AG09319 (cell line): ENCODE measurements around the gene CYB561.

Experiments
- DNase-seq: peaks from one replicate; pipeline ENCODE4 v3.0.0-alpha.2; 2010; ENCODE audit warnings: low read depth; ENCODE audit errors: extremely low read depth
- CTCF ChIP-seq: IDR thresholded peaks from 2 replicates; pipeline ENCODE4 v1.5.1; 2011; ENCODE audit warnings: low read depth, mild to moderate bottlenecking, inconsistent platforms, low read length, moderate library complexity

CYB561 gene

DNA sequence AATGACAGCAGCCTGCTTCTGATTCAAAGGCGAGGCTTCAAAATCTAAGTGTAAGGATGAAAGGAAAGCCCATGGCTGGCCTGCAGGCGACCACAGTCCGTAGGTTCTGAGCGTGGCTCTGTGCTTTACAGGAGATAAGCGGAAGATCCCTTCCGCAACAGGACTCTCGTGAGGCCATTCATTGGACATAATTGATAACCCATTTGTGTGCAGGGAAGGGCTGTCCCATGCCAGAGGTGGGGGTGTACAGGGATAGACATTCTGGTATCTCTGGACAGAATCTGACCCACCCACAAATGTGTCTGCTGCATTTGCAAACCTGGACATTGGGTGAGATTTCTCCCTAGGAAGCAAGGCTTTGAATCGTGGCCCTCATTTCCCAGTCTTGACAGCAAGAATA, 4.0 kb downstream of the CYB561 start:
- no peak for DNase-seq
- no peak for TF ChIP-seq CTCF

GRCh38 chr17:63441654-63442053, 4.5 kb downstream of the CYB561 start:
- no peak for DNase-seq
- no peak for TF ChIP-seq CTCF

DNA sequence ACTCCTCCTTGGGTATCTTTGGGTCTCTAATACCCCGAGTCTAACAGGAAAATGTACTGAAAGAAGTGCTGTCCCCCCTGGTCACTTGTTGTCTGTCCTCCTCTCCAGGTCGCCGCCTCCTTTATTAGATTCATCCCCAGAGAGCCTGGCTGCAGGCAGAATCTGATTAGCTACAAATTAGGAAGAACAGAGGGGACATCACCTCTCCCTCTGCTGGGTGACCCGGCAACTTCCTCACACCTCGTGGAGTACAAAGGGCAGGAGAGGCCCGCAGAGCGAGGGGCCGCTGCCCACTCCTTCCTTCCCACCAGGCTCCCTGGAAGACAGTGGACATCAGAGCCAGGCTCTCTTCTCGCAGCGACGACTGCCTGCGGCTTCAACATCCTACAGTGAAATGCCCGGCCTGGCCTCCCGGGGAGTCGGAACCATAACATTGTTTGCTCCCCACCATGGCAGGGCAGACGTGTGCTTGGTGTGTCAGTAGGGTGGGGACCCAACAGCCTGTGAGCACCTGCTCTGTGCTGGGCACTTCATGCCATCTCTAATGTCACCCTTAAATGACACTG, 5.3 kb downstream of the CYB561 start:
- DNase-seq: no peak
- TF ChIP-seq CTCF: no peak

DNA sequence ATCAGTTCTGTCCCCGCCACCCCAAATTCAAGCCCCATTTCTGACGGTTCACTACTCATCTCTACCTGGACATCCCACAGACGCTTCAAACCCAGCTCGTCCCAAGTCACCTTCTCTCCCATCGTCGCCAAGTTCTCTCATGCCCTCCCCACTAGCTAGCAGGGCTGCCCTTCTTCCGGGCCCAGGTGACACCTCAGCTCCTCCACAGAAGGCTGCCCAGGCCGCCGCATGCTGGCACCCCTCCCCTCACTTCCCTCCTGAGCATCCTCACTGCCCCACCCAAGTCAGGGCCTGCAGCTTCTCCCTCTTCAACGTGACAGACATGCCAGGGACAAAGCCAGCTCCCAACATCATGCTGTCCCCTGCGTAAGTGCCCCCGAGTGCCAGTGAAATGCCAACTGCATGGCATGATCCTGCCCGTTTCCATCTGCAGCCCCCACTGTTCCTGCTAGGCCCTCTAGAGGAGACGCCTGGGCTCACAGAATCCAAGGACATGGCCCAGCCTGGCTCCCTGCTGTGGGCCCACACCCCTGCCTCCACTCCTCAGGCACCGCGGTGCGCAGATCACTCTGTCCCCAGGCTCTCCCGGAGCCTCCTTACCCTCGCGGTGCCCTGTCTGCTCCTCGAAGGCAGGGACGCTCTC, 5.9 kb downstream of the CYB561 start:
- no peak for TF ChIP-seq CTCF
- DNase-seq: no peak

DNA sequence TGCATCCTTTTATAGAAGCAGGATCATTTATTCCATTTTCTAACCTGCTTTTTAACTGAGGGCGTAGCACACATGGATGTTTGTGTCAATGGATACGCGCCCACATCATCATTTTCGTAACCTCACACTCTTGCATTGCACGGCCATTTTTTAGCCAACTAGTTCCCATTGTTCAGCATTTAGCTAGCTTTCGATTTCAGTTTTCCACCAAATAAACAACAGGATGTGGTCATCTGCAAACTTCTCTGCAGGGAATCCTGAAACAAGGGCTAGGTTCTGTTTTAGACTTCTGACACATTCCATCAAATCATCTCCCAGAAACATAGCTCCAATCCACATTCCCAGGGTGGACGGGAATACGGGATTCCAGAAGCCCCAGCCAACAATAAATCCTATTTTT, 6.4 kb downstream of the CYB561 start:
- DNase-seq: no peak
- no peak for TF ChIP-seq CTCF

DNA sequence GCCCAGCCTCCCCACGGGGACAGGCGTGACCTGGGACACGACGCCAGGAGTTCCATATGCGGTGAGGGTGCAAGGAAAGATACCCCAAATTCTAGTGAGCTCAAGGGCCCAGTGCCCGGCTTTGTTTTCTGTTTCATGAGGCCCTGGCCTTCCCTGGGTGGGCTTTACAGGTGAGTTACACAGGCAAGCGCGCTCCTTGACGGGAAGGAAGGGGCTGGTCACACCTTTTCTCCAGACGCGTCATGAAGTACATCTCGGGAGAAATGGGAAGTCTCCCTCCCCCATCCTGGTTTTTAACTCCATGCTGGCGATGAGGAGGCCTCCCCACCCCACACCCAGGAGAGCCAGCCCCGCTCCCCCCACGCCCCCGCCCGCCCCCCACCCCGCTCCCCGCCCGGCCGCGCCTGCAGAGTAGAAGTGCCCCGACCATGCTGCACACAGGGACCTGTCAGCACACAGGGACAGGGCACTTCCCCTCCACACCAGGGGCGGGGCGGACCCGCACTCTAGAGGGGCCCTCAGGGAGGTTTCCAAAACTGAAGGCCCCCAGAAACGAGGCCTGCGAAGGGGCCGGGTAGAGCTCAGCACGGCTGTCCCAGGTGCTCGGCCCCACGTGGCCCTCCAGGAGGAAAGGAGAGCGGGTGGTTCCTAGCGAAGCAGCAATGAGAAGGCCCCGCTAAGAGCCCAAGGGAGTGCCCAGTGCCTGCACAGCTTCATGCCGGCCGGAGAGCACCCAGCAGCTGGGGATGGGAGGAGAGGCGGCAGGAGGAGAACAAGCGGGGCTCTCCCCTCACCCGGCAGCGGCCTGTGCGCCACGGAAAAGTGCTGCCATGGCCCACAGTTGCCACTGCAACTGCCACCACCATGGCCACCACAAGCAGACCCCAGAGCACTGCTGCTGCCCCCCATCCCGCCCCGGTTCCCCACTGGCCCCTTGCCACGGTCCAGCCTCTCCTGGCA, 7.7 kb downstream of the CYB561 start:
- DNase-seq: no peak
- TF ChIP-seq CTCF: no peak
